Activated B cell treated with CpG ODN at 0.5 μM for 24 hours (primary cell): Measurements from ENCODE around the gene PGP. TPM values are rescaled to one million over a fixed set of nuclear protein-coding genes. Genes with fewer than 3 reads are reported as not detected.
A peak's percentile ranks its signal among the peaks of the same experiment; 100 is the strongest.

Experiments used
- ATAC-seq: fragments of 200-7000 bp; cut with Tn5 transposase; one replicate; pipeline ENCODE4 v1.10.0; 2021; ENCODE audit warnings: low read depth, mild to moderate bottlenecking, moderate library complexity
- CTCF ChIA-PET: fragments of 350-600 bp; sonication (Branson Sonifier 250); formaldehyde crosslinking; loops from one replicate; lab custom pipeline; 2021; ENCODE audit warnings: antibody characterized with exemption; lab: Charles Lee
- POLR2A ChIA-PET: fragments of 350-600 bp; sonication (Branson Sonifier 250); formaldehyde crosslinking; loops from one replicate; lab custom pipeline; 2021; ENCODE audit warnings: antibody characterized with exemption; lab: Charles Lee
- DNase-seq: peaks from one replicate; pipeline ENCODE4 v3.0.0; 2022
- H3K27ac Mint-ChIP-seq: one replicate; pipeline ENCODE4 v1.8.0; 2020; ENCODE audit warnings: mixed read lengths
- H3K27me3 Mint-ChIP-seq: one replicate; pipeline ENCODE4 v1.8.0; 2021; ENCODE audit warnings: mixed read lengths
- H3K36me3 Mint-ChIP-seq: one replicate; pipeline ENCODE4 v1.8.0; 2021; ENCODE audit warnings: low read depth, mixed read lengths
- H3K4me1 Mint-ChIP-seq: one replicate; pipeline ENCODE4 v1.8.0; 2021; ENCODE audit warnings: mixed read lengths
- H3K4me3 Mint-ChIP-seq: one replicate; pipeline ENCODE4 v1.8.0; 2020; ENCODE audit warnings: mild to moderate bottlenecking, mixed read lengths
- H3K9me3 Mint-ChIP-seq: one replicate; pipeline ENCODE4 v1.8.0; 2020; ENCODE audit warnings: mixed read lengths
- CTCF ChIP-seq: fragments of 200-600 bp; IDR thresholded peaks from one replicate; pipeline ENCODE4 v1.8.0; 2022; ENCODE audit warnings: antibody characterized with exemption, mild to moderate bottlenecking
- intact Hi-C: fragments of 100-400 bp; cut with micrococcal nuclease; formaldehyde crosslinking; loops from one replicate; pipeline ENCODE4 v1.15.1; 2024
- total RNA-seq: library from RNA; stranded (reverse); gene quantifications from 2 replicates; pipeline ENCODE4 v1.2.3, GENCODE V29; 2022

The PGP gene
- total RNA-seq, 1 donor from 2014 or later = 10.4 TPM

DNA sequence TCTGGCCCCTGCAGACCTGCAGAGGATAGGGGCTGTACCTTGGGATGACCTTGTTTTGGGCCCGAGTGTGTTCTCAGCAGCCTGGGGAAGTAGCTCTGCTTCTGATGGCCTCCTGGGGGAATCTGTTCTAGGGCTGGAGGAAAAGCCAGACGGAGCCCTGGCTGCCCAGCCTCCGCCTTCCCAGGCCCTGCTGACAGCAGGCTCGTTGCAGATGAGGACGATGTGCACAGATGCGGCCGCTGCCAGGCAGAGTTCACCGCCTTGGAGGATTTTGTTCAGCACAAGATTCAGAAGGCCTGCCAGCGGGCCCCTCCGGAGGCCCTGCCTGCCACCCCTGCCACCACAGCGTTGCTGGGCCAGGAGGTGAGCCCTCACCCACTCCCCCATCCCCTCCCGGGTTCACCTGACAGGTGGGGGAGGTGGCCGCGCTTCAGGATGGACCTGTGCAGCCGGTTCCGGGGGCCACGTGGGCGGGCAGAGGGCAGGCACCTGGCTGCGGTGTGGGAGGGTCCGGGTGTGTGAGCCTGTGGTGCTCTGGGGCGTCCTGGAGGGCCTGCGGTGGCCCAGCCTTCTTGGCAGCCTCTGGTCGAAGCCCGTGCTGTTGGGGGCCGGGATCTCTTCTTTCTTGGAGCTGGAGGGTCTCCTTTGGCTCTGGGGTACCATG lies 13.7 kb upstream of the PGP start:
- no peaks in the 10 kb centered on the region for H3K9me3 Mint-ChIP-seq
- H3K36me3 Mint-ChIP-seq = peaks cover 39% of the 10 kb centered on the region
- no peak for TF ChIP-seq CTCF
- intact Hi-C loops = loop anchor here (10.0 kb wide), 1 partner anchor 197 kb away; the partner anchor contains the start of gene CCNF
- DNase-seq (no peak), ATAC-seq (no peak)
- no peak overlapping the region for H3K4me3 Mint-ChIP-seq
- H3K27ac Mint-ChIP-seq = no peak overlapping the region
- no peaks in the 10 kb centered on the region for H3K27me3 Mint-ChIP-seq
- POLR2A ChIA-PET = interaction anchor here (0.5 to 0.7 kb wide), 2 partner anchors 25 to 276 kb away, joined by 3 to 4 read pairs; no protein-coding TSS in a partner anchor
- peaks cover 20% of the 10 kb centered on the region for H3K4me1 Mint-ChIP-seq
- CTCF ChIA-PET = no interaction called here

DNA sequence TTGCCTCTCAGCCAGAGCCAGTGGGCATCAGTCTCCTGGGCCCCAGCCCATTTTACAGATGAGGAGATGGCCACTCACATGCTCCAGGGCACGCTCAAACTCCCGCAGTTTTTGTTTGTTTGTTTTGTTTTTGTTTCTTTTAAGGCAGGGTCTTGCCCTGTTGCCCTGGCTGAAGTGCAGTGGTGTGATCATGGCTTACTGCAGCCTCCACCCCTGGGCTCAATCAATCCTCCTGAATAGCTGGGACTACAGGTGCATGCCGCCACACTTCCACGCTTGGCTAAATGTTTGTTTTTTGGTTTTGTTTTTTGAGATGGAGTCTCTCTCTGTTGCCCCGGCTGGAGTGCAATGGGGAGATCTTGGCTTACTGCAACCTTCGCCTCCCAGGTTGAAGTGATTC lies 12.3 kb upstream of the PGP start:
- Mint-ChIP-seq H3K27me3 (no peaks in the 10 kb centered on the region), H3K4me3 (no peak overlapping the region), H3K27ac (no peak overlapping the region), H3K4me1 (peaks cover 20% of the 10 kb centered on the region), H3K36me3 (peaks cover 33% of the 10 kb centered on the region), H3K9me3 (no peaks in the 10 kb centered on the region)
- POLR2A ChIA-PET = interaction anchor here (1.0 to 2.2 kb wide), 3 partner anchors 12 to 71 kb away, joined by 3 to 8 read pairs (median 3); partner anchors contain the start of genes ECI1 and TRAF7
- intact Hi-C loops = loop anchor here (10.0 kb wide), 1 partner anchor 198 kb away; the partner anchor contains the start of gene CCNF
- CTCF ChIA-PET = no interaction called here
- ATAC-seq = no peak
- no peak for TF ChIP-seq CTCF
- no peak for DNase-seq

- H3K9me3 Mint-ChIP-seq = no peaks in the 10 kb centered on the region
- H3K4me1 Mint-ChIP-seq = peaks cover 20% of the 10 kb centered on the region
- no peaks in the 10 kb centered on the region for H3K27me3 Mint-ChIP-seq
- TF ChIP-seq CTCF = no peak
- ChIA-PET POLR2A (interaction anchor here (0.6 to 2.2 kb wide), 5 partner anchors 13 to 225 kb away, joined by 3 to 10 read pairs (median 3); partner anchors contain the start of genes ECI1 and TRAF7), CTCF (no interaction called here)
- peaks cover 28% of the 10 kb centered on the region for H3K36me3 Mint-ChIP-seq
- DNase-seq = no peak
- H3K4me3 Mint-ChIP-seq = no peak overlapping the region
- no peak for ATAC-seq
- intact Hi-C loops = loop anchor here (10.0 kb wide), 1 partner anchor 198 kb away; the partner anchor contains the start of gene CCNF
- H3K27ac Mint-ChIP-seq = no peak overlapping the region
Measured at GRCh38 chr16:2226245-2226793, 11.7 kb upstream of the PGP start.

- DNase-seq = no peak
- Mint-ChIP-seq H3K9me3 (no peaks in the 10 kb centered on the region), H3K27ac (peak overlapping the region; percentile 59), H3K4me3 (peak overlapping the region; percentile 81), H3K36me3 (peaks cover 16% of the 10 kb centered on the region), H3K27me3 (no peaks in the 10 kb centered on the region), H3K4me1 (peaks cover 20% of the 10 kb centered on the region)
- TF ChIP-seq CTCF = no peak
- POLR2A ChIA-PET = interaction anchor here (1.4 to 1.9 kb wide), 2 partner anchors 27 to 69 kb away, joined by 5 to 10 read pairs; partner anchors contain the start of genes ECI1 and TRAF7
- intact Hi-C loops = loop anchor here (1.0 to 10.0 kb wide), 7 partner anchors 9 to 236 kb away; partner anchors contain the start of genes CCNF, ECI1, MLST8 and RNPS1
- CTCF ChIA-PET = no interaction called here
- peak; percentile 1 for ATAC-seq
Measured at GRCh38 chr16:2223942-2224486, 9.4 kb upstream of the PGP start.
